SK-N-SH (cell line): ENCODE results near the gene ADAMTS17.

Experiments used
- CHD2 ChIP-seq: fragments of 150-350 bp; IDR thresholded peaks from 2 replicates; pipeline ENCODE4 v1.6.1; 2018; ENCODE audit warnings: low read length; ENCODE audit not compliant: partially characterized antibody
- EZH2phosphoT487 ChIP-seq: fragments of 200-600 bp; sonication (generic); IDR thresholded peaks from 2 replicates; pipeline ENCODE4 v1.6.1; 2017; ENCODE audit warnings: low read depth, mixed run types, mild to moderate bottlenecking, antibody characterized with exemption, moderate library complexity, borderline replicate concordance
- FOXJ3 ChIP-seq: sonication (generic); formaldehyde crosslinking; IDR thresholded peaks from 2 replicates; pipeline ENCODE4 v1.5.1; 2020; ENCODE audit warnings: mild to moderate bottlenecking, missing genetic modification reagents
- MAX ChIP-seq: IDR thresholded peaks from 2 replicates; pipeline ENCODE4 v1.4.0; 2012; ENCODE audit warnings: low read depth
- NRF1 ChIP-seq: IDR thresholded peaks from 2 replicates; pipeline ENCODE4 v1.6.1; 2012; ENCODE audit warnings: low read depth, mild to moderate bottlenecking, low read length
- RAD21 ChIP-seq: IDR thresholded peaks from 2 replicates; pipeline ENCODE4 v1.6.1; 2012; ENCODE audit warnings: mild to moderate bottlenecking, low read length
- TAF1 ChIP-seq: IDR thresholded peaks from 2 replicates; pipeline ENCODE4 v1.6.1; 2012; ENCODE audit warnings: low read depth, mild to moderate bottlenecking, low read length, moderate library complexity, borderline replicate concordance
- TF ChIP-seq, protein P1 (sequence below): fragments of 200-600 bp; sonication (generic); IDR thresholded peaks from 2 replicates; pipeline ENCODE4 v1.6.1; 2017; ENCODE audit warnings: antibody characterized with exemption, mild to moderate bottlenecking, moderate library complexity
- TF ChIP-seq, protein P2 (sequence below): IDR thresholded peaks from 2 replicates; pipeline ENCODE4 v1.6.1; 2012; ENCODE audit warnings: mild to moderate bottlenecking, low read depth, low read length, moderate library complexity

DNA sequence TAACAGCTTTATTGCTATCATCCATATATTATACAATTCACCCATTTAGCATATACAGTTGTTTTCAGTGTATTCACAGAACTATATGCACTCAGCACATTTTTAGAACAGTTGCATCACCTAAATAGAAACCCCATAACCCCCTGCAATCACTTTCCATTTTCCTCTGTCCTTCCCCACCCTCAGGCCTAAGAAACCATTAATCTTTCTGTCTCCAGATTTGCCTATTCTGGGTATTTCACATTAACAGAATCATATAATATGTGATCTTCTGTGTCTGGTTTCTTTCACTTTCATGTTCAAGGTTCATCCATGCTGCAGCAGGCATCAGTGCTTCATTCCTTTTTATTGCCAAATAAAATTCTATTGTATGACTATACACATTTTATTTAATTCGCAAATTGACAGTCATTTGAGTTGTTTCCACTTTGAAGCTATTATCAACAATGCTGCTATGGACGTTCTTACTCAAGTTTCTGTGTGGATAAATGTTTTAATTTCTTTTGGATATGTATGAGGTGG lies 39.8 kb downstream of the ADAMTS17 start:
- TF ChIP-seq MAX, result no peak
- TF ChIP-seq NRF1, result no peak
- TF ChIP-seq, protein P1, sequence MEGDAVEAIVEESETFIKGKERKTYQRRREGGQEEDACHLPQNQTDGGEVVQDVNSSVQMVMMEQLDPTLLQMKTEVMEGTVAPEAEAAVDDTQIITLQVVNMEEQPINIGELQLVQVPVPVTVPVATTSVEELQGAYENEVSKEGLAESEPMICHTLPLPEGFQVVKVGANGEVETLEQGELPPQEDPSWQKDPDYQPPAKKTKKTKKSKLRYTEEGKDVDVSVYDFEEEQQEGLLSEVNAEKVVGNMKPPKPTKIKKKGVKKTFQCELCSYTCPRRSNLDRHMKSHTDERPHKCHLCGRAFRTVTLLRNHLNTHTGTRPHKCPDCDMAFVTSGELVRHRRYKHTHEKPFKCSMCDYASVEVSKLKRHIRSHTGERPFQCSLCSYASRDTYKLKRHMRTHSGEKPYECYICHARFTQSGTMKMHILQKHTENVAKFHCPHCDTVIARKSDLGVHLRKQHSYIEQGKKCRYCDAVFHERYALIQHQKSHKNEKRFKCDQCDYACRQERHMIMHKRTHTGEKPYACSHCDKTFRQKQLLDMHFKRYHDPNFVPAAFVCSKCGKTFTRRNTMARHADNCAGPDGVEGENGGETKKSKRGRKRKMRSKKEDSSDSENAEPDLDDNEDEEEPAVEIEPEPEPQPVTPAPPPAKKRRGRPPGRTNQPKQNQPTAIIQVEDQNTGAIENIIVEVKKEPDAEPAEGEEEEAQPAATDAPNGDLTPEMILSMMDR, result no peak
- TF ChIP-seq FOXJ3 (CRISPR knock-in tag), result no peak
- TF ChIP-seq EZH2phosphoT487, result no peak
- TF ChIP-seq CHD2, result no peak
- TF ChIP-seq RAD21, result no peak
- TF ChIP-seq, protein P2, sequence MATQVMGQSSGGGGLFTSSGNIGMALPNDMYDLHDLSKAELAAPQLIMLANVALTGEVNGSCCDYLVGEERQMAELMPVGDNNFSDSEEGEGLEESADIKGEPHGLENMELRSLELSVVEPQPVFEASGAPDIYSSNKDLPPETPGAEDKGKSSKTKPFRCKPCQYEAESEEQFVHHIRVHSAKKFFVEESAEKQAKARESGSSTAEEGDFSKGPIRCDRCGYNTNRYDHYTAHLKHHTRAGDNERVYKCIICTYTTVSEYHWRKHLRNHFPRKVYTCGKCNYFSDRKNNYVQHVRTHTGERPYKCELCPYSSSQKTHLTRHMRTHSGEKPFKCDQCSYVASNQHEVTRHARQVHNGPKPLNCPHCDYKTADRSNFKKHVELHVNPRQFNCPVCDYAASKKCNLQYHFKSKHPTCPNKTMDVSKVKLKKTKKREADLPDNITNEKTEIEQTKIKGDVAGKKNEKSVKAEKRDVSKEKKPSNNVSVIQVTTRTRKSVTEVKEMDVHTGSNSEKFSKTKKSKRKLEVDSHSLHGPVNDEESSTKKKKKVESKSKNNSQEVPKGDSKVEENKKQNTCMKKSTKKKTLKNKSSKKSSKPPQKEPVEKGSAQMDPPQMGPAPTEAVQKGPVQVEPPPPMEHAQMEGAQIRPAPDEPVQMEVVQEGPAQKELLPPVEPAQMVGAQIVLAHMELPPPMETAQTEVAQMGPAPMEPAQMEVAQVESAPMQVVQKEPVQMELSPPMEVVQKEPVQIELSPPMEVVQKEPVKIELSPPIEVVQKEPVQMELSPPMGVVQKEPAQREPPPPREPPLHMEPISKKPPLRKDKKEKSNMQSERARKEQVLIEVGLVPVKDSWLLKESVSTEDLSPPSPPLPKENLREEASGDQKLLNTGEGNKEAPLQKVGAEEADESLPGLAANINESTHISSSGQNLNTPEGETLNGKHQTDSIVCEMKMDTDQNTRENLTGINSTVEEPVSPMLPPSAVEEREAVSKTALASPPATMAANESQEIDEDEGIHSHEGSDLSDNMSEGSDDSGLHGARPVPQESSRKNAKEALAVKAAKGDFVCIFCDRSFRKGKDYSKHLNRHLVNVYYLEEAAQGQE, result no peak
- no peak for TF ChIP-seq TAF1
